ENCODE results near the gene RAB41. TPM values are rescaled to one million over a fixed set of nuclear protein-coding genes. Genes with fewer than 3 reads are reported as not detected.

Gene RAB41
- total RNA-seq, 3 donors from 2014 or later = 0.29 TPM; not detected in 2

- Histone ChIP-seq H3K9me3 (no peaks in the 10 kb centered on the region), H3K36me3 (ENCODE audit: low read depth) (no peaks in the 10 kb centered on the region), H3K4me3 (no peak overlapping the region), H3K4me1 (ENCODE audit: low read depth) (no peaks in the 10 kb centered on the region)
- intact Hi-C loops (cut with DNase I, micrococcal nuclease) = no loop called here
- DNase-seq = no peak
- no peak for TF ChIP-seq CTCF (IDR thresholded peaks at IDR 0.05)
- ATAC-seq = no peak
Observed at GRCh38 chrX:70324326-70324725, 42.4 kb downstream of the RAB41 start.

GRCh38 chrX:70331161-70331560 lies 49.2 kb downstream of the RAB41 start:
- no peak for DNase-seq
- no peaks in the 10 kb centered on the region for H3K9me3 ChIP-seq
- no peak for TF ChIP-seq CTCF (IDR thresholded peaks at IDR 0.05)
- no peak overlapping the region for H3K4me3 ChIP-seq
- intact Hi-C loops (cut with DNase I, micrococcal nuclease) = no loop called here
- no peaks in the 10 kb centered on the region for H3K36me3 ChIP-seq (ENCODE audit: low read depth)
- ATAC-seq = no peak
- no peaks in the 10 kb centered on the region for H3K4me1 ChIP-seq (ENCODE audit: low read depth)

- H3K4me3 ChIP-seq = no peak overlapping the region
- no peak for DNase-seq
- H3K4me1 ChIP-seq (ENCODE audit: low read depth) = no peaks in the 10 kb centered on the region
- H3K36me3 ChIP-seq (ENCODE audit: low read depth) = no peaks in the 10 kb centered on the region
- intact Hi-C loops (cut with DNase I, micrococcal nuclease) = no loop called here
- ATAC-seq = no peak
- TF ChIP-seq CTCF (IDR thresholded peaks at IDR 0.05) = no peak
- H3K9me3 ChIP-seq = no peaks in the 10 kb centered on the region
Observed at GRCh38 chrX:70332600-70332999, 50.6 kb downstream of the RAB41 start.

Other genes starting within 250 kb of the RAB41 start
- gene AWAT2, start 232.2 kb upstream of the RAB41 start, total RNA-seq = not detected
- not detected for gene OTUD6A, start 219.7 kb upstream of the RAB41 start, total RNA-seq
- 10 to 100 TPM; 51.8 to 78.4 (median 69.7) TPM for gene IGBP1, start 148.7 kb upstream of the RAB41 start, total RNA-seq
- gene DGAT2L6, start 104.7 kb upstream of the RAB41 start, total RNA-seq = not detected
- not detected for gene AWAT1, start 47.5 kb upstream of the RAB41 start, total RNA-seq
- gene P2RY4, start 22.0 kb upstream of the RAB41 start, total RNA-seq = 1 to 10 TPM in 2 of 3 donors, under 1 TPM in 1; 0.79 to 5.7 (median 1.3) TPM
- 1 to 10 TPM in 1 of 3 donors, under 1 TPM in 1, not detected in 1; 0.60 to 1.2 TPM for gene ARR3, start 13.8 kb upstream of the RAB41 start, total RNA-seq
- gene PDZD11, start 7.8 kb downstream of the RAB41 start, total RNA-seq = 10 to 100 TPM; 34.1 to 47.5 (median 43.9) TPM
- 10 to 100 TPM in 1 of 3 donors, 1 to 10 TPM in 2; 1.5 to 10.7 (median 3.1) TPM for gene KIF4A, start 7.9 kb downstream of the RAB41 start, total RNA-seq
- gene GDPD2, start 141.1 kb downstream of the RAB41 start, total RNA-seq = 10 to 100 TPM in 2 of 3 donors, 1 to 10 TPM in 1; 9.0 to 28.5 (median 25.9) TPM
- gene DLG3, start 162.7 kb downstream of the RAB41 start, total RNA-seq = 10 to 100 TPM; 41.9 to 76.0 (median 72.8) TPM

Measured in mucosa of descending colon (tissue), 3 donors.